WTC11 (cell line): ENCODE data around the gene LYSMD1.

ENCODE experiments used
- ATF1 ChIP-seq: sonication (generic); formaldehyde crosslinking; IDR thresholded peaks from 2 replicates; pipeline ENCODE4 v1.8.1; 2023; ENCODE audit warnings: mild to moderate bottlenecking, moderate library complexity, missing genetic modification reagents
- CREB1 ChIP-seq: sonication (generic); formaldehyde crosslinking; IDR thresholded peaks from 2 replicates; pipeline ENCODE4 v1.8.0; 2023; ENCODE audit warnings: mild to moderate bottlenecking, missing genetic modification reagents
- NR2C2 ChIP-seq: sonication (generic); formaldehyde crosslinking; IDR thresholded peaks from 2 replicates; pipeline ENCODE4 v1.8.0; 2022; ENCODE audit warnings: mild to moderate bottlenecking, missing genetic modification reagents
- ZNF263 ChIP-seq: sonication (generic); formaldehyde crosslinking; IDR thresholded peaks from 2 replicates; pipeline ENCODE4 v1.8.1; 2022; ENCODE audit warnings: low read depth, mild to moderate bottlenecking, moderate library complexity, missing genetic modification reagents

GRCh38 chr1:151146072-151146411 lies 19.7 kb downstream of the LYSMD1 start:
- TF ChIP-seq ATF1 (CRISPR knock-in tag) = no peak
- TF ChIP-seq ZNF263 = no peak
- TF ChIP-seq NR2C2 = no peak
- TF ChIP-seq CREB1 = no peak
